Activated CD4-positive, alpha-beta T cell treated with anti-CD3 and anti-CD28 coated beads for 1 hour (primary cell): Measurements from ENCODE around the gene CKAP2L.

ENCODE experiments used
- DNase-seq: peaks from one replicate; pipeline ENCODE4 v3.0.0-alpha.2; 2020

Gene CKAP2L, protein sequence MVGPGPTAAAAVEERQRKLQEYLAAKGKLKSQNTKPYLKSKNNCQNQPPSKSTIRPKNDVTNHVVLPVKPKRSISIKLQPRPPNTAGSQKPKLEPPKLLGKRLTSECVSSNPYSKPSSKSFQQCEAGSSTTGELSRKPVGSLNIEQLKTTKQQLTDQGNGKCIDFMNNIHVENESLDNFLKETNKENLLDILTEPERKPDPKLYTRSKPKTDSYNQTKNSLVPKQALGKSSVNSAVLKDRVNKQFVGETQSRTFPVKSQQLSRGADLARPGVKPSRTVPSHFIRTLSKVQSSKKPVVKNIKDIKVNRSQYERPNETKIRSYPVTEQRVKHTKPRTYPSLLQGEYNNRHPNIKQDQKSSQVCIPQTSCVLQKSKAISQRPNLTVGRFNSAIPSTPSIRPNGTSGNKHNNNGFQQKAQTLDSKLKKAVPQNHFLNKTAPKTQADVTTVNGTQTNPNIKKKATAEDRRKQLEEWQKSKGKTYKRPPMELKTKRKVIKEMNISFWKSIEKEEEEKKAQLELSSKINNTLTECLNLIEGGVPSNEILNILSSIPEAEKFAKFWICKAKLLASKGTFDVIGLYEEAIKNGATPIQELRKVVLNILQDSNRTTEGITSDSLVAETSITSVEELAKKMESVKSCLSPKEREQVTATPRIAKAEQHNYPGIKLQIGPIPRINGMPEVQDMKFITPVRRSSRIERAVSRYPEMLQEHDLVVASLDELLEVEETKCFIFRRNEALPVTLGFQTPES

DNA sequence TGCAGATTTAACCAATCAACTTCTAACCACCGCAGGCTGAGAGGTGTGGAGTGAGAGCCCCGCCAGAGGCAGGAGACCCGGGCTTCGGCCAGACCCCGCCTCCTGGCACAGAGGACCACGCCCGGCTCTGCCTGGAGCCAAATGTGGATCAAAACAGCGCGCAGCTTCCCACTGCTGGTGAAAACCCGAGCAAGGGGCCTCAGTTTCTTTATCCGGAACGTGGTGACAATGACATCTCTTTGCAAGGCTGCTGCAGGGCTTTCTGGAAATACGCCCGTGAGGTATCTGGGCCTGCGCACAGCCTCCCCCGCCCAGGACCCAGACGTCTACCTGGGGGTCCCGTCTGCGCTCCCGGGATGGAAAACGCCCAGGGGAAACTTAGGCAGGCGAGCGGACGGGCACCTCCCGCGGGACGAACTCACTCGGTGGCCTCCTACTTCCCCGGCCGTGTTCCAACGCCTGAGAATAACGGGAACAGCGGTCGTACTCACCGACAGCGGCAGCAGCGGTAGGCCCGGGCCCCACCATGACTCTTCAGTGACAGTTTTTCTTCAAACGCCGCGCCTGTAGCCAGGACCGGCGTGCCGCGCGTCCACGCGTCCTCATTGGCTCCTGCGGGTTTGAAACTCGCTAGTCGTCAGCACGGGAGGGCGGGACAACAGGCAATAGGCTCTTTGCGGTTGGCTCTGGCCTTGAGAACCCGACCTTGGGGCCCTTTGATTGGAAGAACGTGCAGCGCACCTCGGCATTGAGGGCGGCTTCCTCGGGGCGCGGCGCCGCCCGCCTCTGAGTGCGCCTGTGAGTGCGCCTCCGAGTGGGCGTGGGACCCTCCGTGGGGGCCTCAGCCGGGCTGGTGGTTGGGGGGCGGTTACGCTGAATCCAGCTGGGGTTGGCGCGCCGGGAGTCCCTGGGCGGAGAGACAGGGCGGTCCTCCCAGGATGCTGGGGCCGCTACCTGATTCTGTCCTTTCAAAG, at the start of gene CKAP2L:
Gene CKAP2L, minus strand, starts transcription at position 539 of the 974 bp plus-strand sequence. Its CDS starts 11 bp downstream, at position 528.
- DNase-seq = peak; percentile 92

DNA sequence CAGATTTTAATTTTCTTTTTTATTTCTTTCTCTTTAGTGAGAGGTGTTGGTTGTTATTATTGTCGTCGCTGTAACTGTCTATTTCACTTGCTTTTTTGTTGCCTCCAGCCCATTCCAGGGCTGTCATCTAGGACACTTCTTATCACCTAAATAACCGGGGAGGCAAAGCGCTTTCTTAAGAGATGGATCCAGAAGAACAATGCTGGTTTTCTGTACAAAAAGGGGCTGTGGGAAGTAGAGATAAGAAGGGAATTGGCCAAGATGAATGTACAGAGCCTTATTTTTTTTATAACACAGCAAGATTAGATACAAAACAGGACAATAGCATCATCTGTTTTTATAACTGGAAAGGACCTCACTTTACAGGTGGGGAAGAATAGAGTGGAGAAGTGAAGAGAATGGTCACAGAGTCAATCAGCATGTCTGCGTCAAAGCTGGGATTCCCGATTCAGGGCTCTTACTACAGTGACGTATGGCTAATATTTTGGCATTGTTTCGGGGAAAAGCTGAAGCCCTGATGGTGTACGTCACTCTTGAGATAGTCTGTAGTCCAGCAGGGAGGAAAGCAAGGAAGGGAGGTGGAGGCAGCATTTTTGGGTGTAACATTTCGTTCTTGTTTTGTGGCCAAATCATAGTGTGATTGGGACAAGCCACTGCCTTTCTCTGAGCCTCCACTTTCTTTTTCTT, 49.0 kb upstream of the CKAP2L start:
- no peak for DNase-seq

DNA sequence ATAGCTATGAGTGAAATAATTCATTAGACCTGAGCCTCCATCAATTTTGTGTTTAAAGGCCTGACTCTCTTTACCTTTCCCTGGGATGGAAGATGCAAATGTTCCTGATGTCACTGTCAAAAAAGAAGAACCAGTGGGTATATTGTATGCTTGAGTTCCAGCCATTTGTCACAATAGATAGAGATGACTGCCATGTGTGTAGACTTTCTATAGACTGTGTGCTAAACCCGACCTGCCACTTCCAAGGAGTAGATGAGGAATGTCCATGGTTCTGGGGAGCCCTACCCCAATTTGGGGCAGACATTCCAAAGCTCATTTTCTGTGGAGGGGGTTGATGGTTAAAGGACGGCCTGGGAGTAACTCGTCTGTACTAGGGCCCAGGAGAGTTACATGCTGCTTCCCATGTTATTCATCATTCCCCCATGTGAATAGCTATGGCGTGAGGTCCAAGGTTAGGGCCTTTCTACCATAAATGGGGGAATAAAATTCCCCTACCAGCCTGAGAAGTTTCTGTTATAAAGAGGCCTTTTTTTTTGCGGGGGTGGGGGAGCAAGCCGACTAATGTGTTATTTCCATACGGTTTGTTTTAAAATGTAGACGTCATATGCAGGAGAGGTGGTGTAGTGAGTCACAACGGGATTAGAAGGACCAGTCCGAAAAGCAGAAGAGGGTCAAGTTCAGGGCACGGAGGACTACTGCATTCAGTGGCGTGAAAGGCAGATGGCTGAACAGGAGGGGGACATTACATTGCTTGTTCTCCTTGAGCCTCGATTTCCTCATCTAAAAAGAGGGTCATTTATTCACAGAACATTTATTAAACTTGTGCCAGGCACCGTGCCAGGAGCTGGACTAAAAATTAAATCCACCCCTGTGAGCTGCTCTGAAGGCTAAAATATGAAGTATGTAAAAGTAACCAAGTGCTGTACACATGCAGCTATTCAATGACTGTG, 48.2 kb upstream of the CKAP2L start:
- no peak for DNase-seq

DNA sequence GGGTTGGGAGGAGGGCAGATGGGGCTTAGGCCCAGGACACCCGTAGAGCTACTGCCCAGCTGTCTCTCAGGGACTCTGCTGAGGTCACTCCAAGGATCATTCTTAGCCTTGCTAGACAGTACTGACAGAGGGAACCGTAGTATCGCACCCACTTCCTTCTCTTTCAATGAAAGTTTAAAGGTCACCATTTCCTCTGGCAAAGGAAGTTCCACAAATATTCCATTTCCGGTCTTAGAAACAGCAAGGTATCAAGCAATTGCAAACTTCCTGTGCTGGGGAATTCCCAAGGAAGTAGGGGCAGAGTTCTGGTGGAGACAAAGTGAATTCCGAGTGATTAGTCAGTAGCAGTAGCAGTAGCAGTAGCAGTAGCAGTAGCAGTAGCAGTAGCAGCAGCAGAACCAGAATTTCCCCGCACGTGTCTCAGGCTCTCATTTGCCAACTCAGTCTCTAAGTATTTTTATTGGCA, 47.5 kb upstream of the CKAP2L start:
- DNase-seq = no peak

DNA sequence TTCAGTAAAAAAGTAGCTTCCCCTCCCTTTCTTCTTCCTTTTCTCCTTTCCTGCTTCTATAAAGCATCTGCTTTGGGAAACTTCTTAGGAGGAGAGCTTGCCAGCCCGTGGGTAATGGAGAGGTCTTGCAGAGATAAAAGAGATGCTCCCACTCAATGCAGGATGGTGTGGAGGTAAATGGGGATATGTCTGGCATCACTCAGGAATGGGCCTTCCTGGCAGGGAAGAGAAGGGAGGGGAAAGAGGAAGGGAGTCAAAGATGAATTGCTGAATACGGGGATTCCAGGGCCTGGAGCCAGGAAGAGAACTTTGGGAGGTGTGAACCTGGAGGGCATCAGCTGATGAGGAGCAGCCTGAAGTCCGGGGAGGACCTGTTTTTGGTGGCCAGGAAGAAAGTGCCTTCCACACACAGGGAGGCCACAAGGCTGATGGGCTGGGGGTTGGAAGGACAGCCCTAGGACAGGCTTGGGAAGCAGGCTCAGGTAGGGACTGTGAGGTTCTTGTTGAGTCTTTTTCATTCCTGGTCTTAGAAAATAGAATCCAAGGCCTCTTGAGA, 46.9 kb upstream of the CKAP2L start:
- DNase-seq = no peak

DNA sequence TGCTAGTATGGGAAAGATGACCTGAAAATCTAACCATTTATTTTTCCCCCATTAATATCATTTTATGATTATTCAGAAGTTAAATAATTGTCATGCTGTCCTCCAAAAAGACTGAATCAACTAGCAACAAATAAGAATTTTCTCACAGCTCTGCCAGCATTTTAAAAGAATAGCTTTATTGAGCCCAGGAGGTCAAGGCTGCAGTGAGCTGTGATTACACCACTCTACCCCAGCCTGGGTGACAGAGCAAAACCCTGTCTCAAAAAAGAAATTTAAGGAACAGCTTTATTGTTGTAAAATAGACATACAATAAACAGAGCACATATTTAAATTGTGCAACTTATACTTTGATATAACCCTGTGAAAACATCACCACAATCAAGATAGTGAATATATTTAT, 44.7 kb upstream of the CKAP2L start:
- DNase-seq = no peak

DNA sequence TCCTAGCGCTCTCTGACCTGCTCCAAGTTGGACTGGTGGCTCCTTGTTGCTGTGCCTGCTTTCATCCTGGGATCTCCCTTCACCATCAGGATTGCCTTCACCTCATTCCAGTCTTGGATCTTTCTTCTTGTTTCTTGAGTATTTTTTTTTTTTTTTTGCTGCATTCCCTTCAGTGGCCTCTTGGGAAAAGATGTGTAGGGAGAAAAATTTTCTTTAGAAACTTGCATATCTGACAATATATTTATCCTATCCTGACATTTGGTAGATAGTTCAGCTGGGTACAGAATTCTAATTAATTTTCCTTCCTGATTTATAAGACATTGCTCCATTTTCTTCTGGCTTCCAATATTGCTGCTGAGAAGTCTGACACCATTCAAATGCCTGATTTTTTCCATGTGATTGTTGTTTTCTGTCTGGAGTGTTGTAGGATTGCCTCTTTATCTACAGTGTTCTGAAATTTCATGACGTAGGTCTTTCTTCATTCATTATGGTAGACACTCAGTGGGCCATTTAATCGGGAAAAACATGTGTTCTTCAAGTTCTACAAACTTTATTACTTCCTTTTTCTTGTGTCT, 42.9 kb upstream of the CKAP2L start:
- no peak for DNase-seq

DNA sequence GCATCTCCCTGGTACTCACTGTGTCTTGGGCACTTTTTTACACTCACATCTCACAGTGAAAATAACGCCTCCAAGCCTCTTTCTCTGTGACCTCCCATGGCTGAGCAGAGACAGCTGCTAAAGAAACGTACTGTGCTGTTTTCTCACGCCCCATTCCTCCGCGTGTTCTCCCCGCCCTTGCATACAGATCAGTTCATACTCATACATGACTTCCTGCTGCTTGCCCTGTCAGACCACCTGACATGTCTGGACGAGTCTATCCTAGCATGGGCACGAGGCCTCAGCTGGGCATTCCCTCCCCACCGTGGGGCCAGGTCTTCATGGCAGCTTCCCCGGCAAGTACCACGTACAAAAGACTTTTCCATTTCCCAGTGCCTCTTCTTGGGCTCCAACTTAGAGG, 41.1 kb upstream of the CKAP2L start:
- DNase-seq = no peak

DNA sequence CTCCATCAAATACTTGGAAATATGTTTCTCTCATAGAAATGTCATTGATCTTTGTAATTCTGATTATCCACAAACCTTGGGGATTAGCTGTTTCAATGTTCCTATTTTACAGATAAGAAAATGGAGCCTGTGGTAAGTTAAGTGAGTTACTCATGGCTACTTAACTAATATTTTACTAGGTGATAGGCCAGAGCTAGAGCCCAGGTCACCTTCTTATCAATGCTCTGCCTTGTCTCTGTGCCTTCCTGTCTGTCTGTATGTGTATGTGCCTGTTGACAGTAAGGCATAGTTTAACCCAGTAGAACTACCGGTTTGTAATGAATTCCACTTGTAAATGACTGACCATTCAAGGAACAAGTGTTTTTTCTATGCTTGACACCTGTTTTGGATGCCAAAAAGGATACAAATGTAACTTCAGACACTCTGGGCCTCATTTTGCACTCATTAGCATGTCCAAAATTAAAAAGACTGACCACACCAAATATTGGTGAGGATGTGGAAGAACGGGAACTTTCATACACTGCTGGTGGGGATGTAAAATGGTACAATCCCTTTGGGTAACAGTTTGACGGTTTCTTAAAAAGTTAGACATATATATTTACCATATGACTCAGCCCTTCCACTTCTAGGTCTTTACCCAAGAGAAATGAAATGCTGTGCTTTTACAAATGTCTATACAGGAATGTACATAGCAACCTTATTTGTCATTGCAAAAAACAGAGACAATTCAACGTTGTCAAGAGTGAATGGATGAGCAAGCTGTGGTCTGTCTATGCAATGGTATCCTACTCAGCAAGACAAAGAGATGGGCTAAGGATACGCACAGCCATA, 39.5 kb upstream of the CKAP2L start:
- no peak for DNase-seq

DNA sequence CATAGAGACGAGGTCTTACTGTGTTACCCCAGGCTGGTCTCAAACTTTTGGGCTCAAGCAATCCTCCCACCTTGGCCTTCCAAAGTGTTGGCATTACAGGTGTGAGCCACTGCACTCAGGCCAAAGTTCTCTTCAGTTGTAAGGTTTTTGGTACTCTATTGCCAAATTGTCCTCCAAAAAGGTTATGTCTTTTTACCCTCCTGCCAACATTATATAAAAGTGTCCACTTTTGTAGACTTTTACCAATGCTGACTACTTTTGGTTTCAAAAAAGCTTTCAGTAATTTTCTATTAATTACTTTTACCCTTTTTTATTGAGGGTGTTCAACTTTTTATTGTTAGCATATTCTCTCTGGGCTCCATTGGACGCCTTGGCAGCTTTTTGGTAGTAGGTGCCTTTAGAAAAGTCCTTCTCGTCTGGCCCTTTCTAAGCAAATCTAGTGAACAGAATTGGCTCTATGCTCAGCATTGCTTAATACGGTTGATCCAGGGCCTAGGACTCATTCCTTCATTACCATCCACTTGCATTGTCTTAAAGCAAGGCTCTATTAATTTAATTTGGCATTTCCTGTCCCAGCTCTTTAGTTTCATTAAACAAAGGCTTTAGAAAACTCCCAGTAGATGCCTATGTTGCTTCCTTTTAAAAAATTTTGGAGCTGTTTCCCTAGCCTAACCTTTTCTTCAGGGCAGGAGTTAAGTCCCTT, 36.6 kb upstream of the CKAP2L start:
- DNase-seq = no peak

DNA sequence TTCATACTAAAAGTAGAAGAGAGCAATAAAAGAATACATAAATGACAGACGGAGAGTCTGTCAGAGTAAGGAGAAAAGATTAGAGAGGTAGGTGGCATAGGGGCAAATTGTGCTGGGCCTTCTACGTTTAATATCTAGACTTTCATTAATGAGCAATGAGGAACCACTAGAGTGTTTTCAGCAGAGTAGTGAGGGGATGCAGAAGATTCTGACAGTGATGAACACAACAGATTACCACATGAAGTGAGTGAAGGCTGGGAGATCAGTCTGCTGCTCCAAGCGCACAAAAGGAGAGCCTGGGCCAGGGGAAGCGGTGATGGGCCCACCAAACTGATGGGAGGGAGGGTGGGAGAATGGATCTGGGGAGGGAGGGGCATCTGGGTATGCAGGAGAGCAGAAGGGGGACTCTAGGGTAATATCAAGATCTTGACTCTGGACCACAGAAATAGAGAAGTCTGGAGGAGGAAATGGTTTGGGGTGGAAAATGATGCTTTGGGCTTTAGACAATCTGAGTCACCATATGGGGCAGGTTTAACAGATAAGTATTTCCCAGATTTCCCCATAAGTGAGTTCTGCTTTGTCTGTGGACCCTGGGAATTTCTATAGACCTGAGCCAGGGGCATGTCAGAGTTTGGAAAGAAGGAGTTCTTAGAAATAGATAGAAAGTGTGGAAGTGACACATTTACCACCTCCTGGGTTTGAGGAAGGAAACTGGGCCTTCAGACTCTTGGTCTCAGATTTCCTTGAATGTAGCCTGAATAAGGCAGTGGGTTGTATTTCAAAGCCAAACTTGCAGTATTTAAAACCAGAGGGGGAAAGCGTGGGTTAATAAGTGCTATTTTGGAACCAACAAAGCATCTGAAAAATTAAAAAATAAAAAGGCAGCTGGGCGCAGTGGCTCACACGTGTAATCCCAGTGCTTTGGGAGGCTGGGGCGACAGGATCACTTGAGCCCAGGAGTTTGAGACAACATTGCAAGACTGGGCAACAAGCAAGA, 34.9 kb upstream of the CKAP2L start:
- no peak for DNase-seq

DNA sequence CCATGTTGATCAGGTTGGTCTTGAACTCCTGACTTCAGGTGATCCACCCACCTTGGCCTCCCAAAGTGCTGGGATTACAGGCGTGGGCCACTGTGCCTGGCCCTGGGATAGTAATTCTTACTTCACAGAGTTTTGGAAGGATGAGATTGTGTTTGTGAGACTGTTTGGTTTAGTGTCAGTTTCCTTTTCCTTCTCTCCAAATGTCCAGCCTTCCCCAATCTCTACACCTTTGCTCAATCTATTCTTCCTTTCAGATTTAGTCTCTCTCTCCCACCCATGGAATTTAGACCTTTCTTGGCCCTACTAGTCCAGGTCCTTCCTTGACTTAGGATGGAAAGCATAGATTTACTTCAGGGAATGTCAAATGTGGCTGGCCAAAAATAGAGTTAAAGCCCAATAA, 32.1 kb upstream of the CKAP2L start:
- no peak for DNase-seq

DNA sequence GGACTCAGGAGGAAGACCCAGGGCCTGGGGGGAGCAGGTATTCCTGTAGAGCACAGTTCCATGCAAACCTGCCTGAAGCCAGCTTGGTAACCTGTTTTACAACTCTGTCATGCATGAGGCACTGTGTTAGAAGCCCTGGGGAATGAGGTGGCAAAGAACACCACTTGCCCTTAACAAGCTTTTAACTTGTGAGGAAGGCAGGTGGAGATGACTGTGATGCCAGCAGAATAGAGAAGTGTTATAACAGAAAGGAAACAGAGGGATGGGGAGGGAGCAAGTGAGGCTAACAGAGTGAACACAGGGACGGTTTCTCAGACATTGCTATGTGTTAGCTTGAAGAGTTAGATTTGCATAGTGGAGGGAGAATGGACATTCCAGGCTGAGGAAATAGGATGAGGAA, 31.4 kb upstream of the CKAP2L start:
- no peak for DNase-seq

DNA sequence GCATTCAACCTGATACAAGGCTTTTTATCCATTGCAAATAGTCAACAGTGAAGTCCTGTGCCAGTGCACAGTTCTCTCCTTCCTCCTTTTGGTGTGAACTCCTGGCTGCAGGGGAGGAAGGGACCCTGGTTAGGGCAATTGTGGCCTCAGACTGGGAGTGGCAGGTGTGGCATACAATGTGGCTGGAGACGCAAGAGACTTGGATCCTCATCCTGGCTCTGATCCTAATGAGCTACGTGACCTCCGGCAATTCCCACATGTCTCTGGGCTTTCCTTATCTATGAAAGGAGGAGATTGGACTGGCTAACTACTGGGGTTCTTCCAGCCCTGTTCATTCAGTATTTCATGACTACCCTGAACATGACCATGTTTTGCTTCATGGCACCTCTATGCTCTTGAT, 30.4 kb upstream of the CKAP2L start:
- no peak for DNase-seq

DNA sequence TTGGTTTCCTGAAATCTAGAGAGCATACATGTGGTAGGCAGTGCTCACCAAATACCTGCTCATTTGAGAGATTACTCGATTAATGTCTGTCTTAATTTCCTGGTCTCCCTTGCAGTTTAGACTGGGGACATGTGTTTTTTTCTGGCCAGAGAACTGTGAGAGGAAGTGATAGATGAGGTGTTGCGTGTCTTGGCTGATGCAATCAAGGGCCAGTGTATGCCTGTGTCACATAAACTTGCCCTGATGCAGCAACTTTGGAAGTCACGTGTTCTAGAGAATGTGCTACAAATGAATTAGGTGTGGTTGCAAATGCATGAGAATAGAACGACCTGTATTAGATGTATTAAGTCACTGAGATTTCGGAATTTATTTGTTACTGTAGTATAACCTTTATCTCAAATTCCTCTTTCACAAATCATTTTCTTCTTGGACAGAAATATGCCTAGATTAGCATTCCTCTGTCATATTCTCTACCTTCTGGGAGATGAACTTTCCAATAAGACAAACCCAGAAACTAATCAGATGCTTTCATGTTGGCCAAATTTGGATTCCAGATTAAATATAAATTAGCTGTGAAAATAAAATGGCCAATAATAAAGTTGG, 29.8 kb upstream of the CKAP2L start:
- DNase-seq = no peak

DNA sequence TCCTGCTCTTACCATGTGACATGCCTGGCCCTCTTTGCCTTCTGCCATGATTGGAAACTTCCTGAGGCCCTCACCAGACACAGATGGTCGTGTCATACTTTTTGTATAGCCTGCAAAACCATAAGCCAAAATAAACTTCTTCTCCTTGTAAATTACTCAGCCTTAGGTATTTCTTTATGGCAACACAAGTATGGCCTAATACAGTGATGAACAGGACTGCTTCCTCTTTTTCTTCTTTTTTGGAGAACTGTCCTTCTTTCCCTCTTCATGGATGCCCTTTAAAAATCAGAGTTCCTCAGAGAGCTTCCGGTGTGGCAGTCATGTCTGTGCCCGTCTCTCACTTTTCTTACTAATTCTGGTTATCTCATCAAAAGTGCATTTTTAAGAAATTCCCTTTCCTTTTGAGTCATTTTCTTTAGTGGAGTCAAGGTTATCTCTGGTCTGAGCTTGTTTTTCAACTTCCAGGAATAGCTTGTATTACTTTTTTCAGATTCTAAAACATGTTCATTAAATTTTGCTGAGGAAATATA, 29.1 kb upstream of the CKAP2L start:
- DNase-seq = no peak

DNA sequence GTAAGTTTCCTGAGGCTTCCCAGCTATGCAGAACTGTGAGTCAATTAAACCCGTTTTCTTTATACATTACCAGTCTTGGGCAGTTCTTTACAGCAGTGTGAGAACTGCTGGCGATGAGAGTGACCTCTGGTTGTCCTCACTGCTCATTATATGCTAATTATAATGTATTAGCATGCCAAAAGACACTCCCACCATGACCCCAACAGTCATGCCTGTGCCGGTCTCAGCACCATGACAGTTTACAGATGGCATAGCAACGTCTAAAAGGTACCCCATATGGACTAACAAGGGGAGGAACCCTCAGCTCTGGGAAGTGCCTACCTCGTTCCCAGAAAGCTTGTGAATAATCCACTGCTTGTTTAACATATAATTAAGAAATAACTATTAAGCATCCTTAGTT, 28.0 kb upstream of the CKAP2L start:
- DNase-seq = no peak
